Type B pancreatic cell (in vitro differentiated cells): ENCODE measurements around the gene CDC42EP2. TPM values are rescaled to one million over a fixed set of nuclear protein-coding genes. Genes with fewer than 3 reads are reported as not detected.

ENCODE experiments used
- DNase-seq: peaks from one replicate; pipeline ENCODE4 v3.0.0; 2021; ENCODE audit warnings: mixed read lengths; ENCODE audit not compliant: unreplicated experiment; ENCODE audit errors: extremely low spot score
- H3K27ac Mint-ChIP-seq: 2 replicates; pipeline ENCODE4 v1.8.0; 2021; ENCODE audit warnings: mild to moderate bottlenecking, mixed read lengths
- H3K27me3 Mint-ChIP-seq: 2 replicates; pipeline ENCODE4 v1.8.0; 2021; ENCODE audit warnings: mixed read lengths
- H3K36me3 Mint-ChIP-seq: 2 replicates; pipeline ENCODE4 v1.8.0; 2021; ENCODE audit warnings: mixed read lengths
- H3K4me1 Mint-ChIP-seq: one replicate; pipeline ENCODE4 v1.8.0; 2021; ENCODE audit warnings: mixed read lengths; ENCODE audit not compliant: unreplicated experiment
- H3K4me3 Mint-ChIP-seq: 2 replicates; pipeline ENCODE4 v1.8.0; 2021; ENCODE audit warnings: mild to moderate bottlenecking, mixed read lengths
- H3K9me3 Mint-ChIP-seq: 2 replicates; pipeline ENCODE4 v1.8.0; 2021; ENCODE audit warnings: mixed read lengths
- CTCF ChIP-seq: fragments of 200-600 bp; sonication (generic); conservative IDR thresholded peaks from 2 replicates; pipeline ENCODE4 v1.5.0; 2021; ENCODE audit warnings: antibody characterized with exemption, mild to moderate bottlenecking
- total RNA-seq: library from RNA; stranded (reverse); gene quantifications from 2 replicates; pipeline ENCODE4 v1.2.1, GENCODE V29; 2021; ENCODE audit warnings: low replicate concordance

Gene CDC42EP2
- total RNA-seq, 1 donor from 2014 or later, result 9.4 TPM

- no peaks in the 10 kb centered on the region for H3K27me3 Mint-ChIP-seq
- peak overlapping the region; percentile 72 for H3K27ac Mint-ChIP-seq
- DNase-seq, result no peak
- H3K9me3 Mint-ChIP-seq, result no peaks in the 10 kb centered on the region
- peaks cover 22% of the 10 kb centered on the region for H3K36me3 Mint-ChIP-seq
- peak overlapping the region; percentile 13 for H3K4me3 Mint-ChIP-seq
- no peak for TF ChIP-seq CTCF
- peaks cover 27% of the 10 kb centered on the region for H3K4me1 Mint-ChIP-seq
Measured at GRCh38 chr11:65293909-65294381, 20.7 kb upstream of the CDC42EP2 start.

GRCh38 chr11:65295001-65295400, 19.7 kb upstream of the CDC42EP2 start:
- DNase-seq, result no peak
- Mint-ChIP-seq H3K4me1 (peaks cover 27% of the 10 kb centered on the region), H3K4me3 (no peak overlapping the region), H3K27ac (peak overlapping the region; percentile 99), H3K36me3 (peaks cover 17% of the 10 kb centered on the region), H3K27me3 (no peaks in the 10 kb centered on the region), H3K9me3 (no peaks in the 10 kb centered on the region)
- no peak for TF ChIP-seq CTCF

GRCh38 chr11:65295571-65296341, 18.9 kb upstream of the CDC42EP2 start:
- Mint-ChIP-seq H3K4me3 (peak overlapping the region; percentile 69), H3K27me3 (no peaks in the 10 kb centered on the region), H3K4me1 (peaks cover 24% of the 10 kb centered on the region), H3K9me3 (no peaks in the 10 kb centered on the region), H3K36me3 (peaks cover 13% of the 10 kb centered on the region), H3K27ac (peak overlapping the region; percentile 99)
- no peak for DNase-seq
- no peak for TF ChIP-seq CTCF

GRCh38 chr11:65297026-65297672, 17.5 kb upstream of the CDC42EP2 start:
- H3K9me3 Mint-ChIP-seq, result no peaks in the 10 kb centered on the region
- no peak overlapping the region for H3K4me3 Mint-ChIP-seq
- TF ChIP-seq CTCF, result no peak
- peaks cover 24% of the 10 kb centered on the region for H3K4me1 Mint-ChIP-seq
- H3K36me3 Mint-ChIP-seq, result peaks cover 13% of the 10 kb centered on the region
- no peak overlapping the region for H3K27ac Mint-ChIP-seq
- H3K27me3 Mint-ChIP-seq, result no peaks in the 10 kb centered on the region
- no peak for DNase-seq

- no peak for TF ChIP-seq CTCF
- Mint-ChIP-seq H3K27ac (no peak overlapping the region), H3K4me1 (peaks cover 21% of the 10 kb centered on the region), H3K27me3 (no peaks in the 10 kb centered on the region), H3K4me3 (no peak overlapping the region), H3K36me3 (peaks cover 13% of the 10 kb centered on the region), H3K9me3 (no peaks in the 10 kb centered on the region)
- no peak for DNase-seq
Measured at GRCh38 chr11:65298131-65298535, 16.5 kb upstream of the CDC42EP2 start.
